TTC549 (cell line): ENCODE measurements around the gene PSEN1.

Experiments used
- FAIRE-seq: peaks from 2 replicates; lab custom pipeline; 2012; peaks lifted over from hg19 to GRCh38; lab: Jason Lieb, UNC

PSEN1 gene

DNA sequence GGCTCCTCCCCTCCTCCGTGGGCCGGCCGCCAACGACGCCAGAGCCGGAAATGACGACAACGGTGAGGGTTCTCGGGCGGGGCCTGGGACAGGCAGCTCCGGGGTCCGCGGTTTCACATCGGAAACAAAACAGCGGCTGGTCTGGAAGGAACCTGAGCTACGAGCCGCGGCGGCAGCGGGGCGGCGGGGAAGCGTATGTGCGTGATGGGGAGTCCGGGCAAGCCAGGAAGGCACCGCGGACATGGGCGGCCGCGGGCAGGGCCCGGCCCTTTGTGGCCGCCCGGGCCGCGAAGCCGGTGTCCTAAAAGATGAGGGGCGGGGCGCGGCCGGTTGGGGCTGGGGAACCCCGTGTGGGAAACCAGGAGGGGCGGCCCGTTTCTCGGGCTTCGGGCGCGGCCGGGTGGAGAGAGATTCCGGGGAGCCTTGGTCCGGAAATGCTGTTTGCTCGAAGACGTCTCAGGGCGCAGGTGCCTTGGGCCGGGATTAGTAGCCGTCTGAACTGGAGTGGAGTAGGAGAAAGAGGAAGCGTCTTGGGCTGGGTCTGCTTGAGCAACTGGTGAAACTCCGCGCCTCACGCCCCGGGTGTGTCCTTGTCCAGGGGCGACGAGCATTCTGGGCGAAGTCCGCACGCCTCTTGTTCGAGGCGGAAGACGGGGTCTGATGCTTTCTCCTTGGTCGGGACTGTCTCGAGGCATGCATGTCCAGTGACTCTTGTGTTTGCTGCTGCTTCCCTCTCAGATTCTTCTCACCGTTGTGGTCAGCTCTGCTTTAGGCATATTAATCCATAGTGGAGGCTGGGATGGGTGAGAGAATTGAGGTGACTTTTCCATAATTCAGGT lies at the start of gene PSEN1:
TSS of gene PSEN1 (plus strand) at position 121 of the 839 bp plus-strand sequence. CDS start 11,513 bp downstream, outside the sequence.
- FAIRE-seq: no peak

DNA sequence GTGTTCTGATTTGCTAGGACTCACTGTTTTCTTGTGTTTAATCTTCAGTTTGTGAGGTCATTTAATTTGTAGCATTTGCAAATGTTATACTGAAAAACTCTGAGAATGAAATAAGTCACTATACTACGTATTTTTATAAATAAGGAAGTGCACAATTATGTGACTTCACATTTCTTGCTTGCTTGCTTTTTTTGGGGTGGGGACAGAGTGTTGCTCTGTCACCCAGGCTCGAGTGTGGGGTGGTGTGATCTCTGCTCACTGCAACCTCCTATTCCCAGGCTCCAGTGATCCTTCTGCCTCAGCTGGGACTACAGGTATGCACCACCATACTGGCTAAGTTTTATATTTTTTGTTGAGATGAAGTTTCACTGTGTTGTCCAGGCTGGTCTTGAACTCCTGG lies 45.3 kb upstream of the PSEN1 start:
- FAIRE-seq: no peak

GRCh38 chr14:73097421-73097820 lies 38.9 kb upstream of the PSEN1 start:
- no peak for FAIRE-seq

- no peak for FAIRE-seq
Observed at GRCh38 chr14:73100334-73100733, 36.0 kb upstream of the PSEN1 start.

DNA sequence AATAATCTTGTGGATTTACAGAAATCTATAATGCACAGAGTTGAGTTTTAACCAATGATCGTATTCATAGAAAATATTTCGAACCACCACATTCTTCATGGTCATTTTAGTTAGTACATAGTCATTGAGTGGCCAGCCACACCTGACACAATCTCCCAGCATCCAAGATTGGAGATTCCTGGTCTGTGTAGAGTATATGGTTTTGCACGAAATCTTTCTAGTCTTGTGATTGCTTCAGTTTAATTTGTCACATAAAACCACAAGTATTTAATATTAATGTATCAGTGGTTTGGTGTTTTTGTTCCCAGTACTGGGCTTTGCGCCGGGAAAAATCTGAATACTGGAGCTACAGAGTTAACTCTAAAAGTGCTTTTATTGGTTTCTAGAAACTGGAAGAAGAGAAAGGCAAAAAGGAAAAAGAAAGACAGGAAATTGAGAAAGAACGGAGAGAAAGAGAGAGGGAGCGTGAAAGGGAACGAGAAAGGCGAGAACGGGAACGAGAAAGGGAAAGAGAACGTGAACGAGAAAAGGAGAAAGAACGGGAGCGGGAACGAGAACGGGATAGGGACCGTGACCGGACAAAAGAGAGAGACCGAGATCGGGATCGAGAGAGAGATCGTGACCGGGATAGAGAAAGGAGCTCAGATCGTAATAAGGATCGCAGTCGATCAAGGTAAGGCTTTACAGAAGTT lies 33.4 kb upstream of the PSEN1 start:
- FAIRE-seq: no peak

- no peak for FAIRE-seq
Observed at GRCh38 chr14:73105050-73105449, 31.3 kb upstream of the PSEN1 start.

- no peak for FAIRE-seq
Observed at GRCh38 chr14:73105727-73106126, 30.6 kb upstream of the PSEN1 start.

- no peak for FAIRE-seq
Observed at GRCh38 chr14:73116079-73116665, 20.1 kb upstream of the PSEN1 start.

- FAIRE-seq: no peak
Observed at GRCh38 chr14:73124180-73124894, 12.0 kb upstream of the PSEN1 start.

GRCh38 chr14:73125169-73125588 lies 11.1 kb upstream of the PSEN1 start:
- FAIRE-seq: no peak

DNA sequence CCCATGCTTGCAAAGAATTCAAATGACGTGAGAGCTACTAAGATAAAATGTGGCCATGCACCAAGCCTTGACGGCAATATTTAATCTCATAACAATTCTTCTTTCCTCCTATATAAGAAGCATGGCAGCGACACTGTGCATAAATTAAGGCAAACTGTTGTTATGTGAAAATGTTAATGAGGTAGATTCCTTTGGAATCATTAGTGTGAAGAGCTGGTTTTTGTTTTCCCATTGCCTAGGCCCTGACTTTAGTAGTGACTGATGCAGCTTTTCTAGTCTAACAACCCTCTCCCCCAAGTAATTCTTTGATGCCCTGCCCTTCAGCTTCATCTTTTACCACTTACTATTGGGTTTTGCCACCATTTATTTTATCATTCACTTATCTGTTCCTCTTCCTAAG lies 10.6 kb upstream of the PSEN1 start:
- no peak for FAIRE-seq

- FAIRE-seq: no peak
Observed at GRCh38 chr14:73133795-73134194, 2.5 kb upstream of the PSEN1 start.

GRCh38 chr14:73136085-73136386 lies 271 bp upstream of the PSEN1 start:
- no peak for FAIRE-seq

DNA sequence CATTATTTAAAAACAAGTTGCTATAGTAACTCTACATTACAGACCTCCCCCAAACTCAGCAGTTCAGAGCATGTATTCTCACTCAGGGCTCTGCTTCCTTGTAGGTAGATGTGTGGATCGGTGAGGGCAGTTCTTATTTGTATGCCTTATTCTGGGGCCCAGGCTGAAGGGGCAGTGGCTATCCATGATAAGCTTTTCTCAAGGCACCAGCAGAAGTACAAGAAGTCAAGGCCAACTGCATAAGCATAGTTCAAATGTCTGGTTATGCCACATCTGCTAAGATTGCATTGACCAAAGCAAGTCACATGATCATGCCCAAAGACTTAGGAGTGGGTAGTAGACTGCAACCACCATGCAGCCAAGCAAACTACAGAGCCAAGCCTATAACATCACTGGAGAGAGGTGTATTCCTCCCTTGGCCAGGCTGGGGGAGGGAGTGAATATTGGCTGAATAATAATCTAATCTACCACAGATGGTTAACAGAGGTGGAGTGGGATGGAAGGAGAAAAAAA lies 4.6 kb downstream of the PSEN1 start:
- no peak for FAIRE-seq

DNA sequence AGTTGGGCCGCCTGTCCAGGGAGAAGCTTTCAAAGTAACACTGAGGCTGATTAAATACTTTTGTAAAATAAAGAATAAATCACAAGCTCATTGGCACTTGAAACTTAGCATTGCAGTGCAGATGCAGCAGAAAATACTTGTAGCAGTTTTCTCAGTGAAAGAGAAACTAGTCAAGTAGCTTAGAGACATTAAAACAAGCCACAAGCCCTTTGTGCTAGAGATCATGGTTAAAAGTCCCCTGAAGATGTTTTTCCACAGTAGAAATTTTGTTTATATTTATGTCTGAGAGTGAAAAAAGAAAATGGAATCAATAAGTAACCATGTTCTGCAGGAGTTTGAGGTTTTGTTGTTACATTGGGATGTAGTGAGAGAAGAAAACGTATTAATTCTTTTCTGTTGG lies 5.9 kb downstream of the PSEN1 start:
- no peak for FAIRE-seq

DNA sequence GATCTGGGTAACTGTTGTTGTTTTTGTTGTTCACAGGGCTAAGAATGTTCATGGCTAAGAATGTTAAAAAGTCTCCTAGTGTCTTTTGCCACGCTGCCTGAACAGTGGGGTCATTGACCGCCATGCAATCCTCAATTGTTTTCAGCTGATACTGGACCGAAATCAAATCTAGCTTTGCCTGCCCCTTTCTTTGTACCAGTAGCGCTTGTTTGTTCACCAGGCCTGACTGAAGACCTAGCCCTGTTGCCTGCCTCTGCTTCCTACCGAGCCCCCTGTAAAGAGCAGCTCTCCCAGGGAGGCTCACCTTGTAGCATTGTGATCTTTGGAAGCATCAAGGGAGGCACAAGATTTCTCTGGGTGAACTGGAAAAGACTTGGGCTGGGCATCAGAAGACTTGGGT lies 6.7 kb downstream of the PSEN1 start:
- no peak for FAIRE-seq

- FAIRE-seq: no peak
Observed at GRCh38 chr14:73143617-73144016, 7.3 kb downstream of the PSEN1 start.

- FAIRE-seq: no peak
Observed at GRCh38 chr14:73145371-73145770, 9.1 kb downstream of the PSEN1 start.

DNA sequence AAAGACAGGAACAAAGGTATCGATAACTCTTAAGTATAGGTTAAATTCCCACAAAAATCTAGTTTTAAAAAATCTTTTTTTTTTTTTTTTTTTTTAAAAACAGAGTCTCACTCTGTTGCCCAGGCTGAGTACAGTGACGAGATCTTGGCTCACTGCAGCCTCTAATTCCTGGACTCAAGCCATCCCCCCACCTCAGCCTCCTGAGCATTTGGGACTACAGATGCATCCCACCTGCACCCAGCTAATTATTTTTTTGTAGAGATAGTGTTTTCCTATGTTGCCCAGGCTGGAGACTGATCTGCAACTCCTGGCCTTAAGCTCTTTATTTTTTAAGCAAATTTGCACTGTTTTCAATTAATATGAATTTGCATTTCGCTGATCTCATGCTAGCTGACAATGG lies 9.8 kb downstream of the PSEN1 start:
- no peak for FAIRE-seq

DNA sequence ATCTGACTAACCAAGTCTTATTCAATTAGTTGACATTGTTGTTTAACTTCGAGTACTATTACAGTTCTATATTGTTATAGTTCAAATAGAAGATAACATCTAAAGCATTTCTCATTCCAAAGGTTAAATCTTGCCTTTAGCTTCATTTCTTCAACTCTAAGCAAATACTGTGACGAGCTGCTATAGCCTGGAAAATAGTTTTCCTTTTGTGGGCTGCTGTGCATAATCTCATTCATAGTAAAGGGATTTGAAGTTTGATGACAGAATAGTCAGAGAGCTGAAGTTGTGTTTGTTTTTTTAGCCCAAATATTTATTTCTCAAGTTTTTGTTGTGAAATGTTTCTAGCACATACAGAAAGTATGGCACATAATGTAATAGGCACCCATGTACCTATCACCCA lies 13.4 kb downstream of the PSEN1 start:
- FAIRE-seq: no peak

DNA sequence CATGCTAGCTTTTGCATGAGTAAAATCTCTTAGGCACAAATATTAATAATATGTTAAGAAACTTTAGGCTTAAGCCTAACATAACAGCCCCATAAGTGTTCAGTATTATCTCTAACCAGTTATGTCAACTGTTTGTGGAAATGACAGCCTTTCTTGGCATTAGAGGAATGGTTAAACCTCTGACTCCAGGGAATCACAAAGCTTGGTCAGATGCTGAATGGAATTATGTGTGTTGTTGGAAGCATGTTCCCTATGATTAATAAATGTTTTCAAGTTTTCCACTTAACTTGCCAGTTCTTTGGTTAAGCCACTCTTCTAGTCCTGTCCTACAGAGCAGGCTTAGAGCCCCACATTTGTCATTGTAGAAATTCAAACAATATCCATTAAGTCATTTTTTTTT lies 17.0 kb downstream of the PSEN1 start:
- FAIRE-seq: no peak

DNA sequence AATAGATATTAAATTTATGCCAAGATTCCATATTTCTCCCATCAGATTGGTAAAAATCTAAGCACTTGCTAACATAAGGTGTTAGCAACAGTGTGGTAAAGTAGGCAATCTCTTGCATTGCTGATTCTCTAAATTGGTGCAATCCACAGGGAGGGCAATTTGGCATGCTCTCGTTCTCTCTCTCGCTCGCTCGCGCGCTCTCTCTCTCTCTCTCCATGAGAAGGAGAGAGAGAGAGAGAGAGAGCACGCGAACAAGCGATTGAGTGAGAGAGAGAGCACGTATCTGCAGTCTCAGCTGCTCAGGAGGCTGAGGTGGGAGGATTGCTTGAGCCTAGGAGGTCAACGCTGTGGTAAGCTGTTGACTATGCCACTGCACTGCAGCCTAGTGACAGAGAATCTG lies 25.9 kb downstream of the PSEN1 start:
- FAIRE-seq: no peak

- no peak for FAIRE-seq
Observed at GRCh38 chr14:73166399-73166798, 30.1 kb downstream of the PSEN1 start.
